Ramos (cell line): Measurements from ENCODE around the gene TMEM108.

Experiments
- in situ Hi-C: fragments of 300-500 bp; cut with MboI; formaldehyde crosslinking; loops from one replicate; pipeline ENCODE4 v1.14.3; 2022; ENCODE audit warnings: low sequenced_read_pairs; ENCODE audit not compliant: unreplicated experiment

Gene TMEM108

GRCh38 chr3:133429063-133429462 lies 390.9 kb downstream of the TMEM108 start:
- in situ Hi-C loops = loop anchor here (25.0 kb wide), 1 partner anchor 383 kb away; the partner anchor contains the start of gene SRPRB

DNA sequence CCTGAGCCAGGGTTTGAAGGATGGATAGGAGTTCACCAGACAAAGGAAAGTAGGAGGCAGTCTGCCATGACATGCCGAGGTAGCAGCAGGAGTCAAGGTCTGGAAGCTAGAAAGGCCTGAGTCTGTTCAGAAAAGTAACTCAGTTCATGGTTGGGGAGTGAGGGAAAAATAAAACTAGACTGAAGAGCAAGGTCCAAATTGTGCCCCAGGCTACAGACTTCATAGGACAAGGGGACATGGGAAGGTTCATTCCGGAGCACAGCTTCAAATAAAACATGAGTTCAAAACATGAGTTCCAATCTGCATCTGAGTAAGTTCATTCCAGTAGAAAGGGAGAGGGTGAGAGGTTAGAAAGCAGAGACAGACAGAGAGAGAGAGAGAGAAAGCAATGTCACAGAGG lies 401.4 kb downstream of the TMEM108 start:
- in situ Hi-C loops = loop anchor here (25.0 kb wide), 1 partner anchor 373 kb away; the partner anchor contains the start of gene SRPRB

GRCh38 chr3:133440652-133441051 lies 402.5 kb downstream of the TMEM108 start:
- in situ Hi-C loops = loop anchor here (25.0 kb wide), 1 partner anchor 372 kb away; the partner anchor contains the start of gene SRPRB

DNA sequence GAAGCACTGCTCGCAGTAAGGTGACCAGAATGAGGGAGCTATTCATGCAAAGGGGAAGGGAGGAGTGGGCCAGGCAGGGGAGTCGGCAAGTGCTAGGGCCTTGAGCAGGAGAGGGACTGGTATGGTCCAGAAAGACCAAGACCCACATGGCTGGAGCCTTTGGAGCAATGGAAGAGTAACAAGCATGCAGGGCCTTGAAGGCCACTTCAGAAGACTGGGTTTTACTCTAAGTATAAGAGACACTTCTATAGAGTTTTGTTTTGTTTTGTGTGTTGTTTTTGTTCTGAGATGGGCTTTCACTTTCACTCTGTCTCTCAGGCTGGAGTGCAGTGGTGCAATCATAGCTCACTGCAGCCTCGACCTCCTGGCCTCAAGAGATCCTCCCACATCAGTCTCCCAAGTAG lies 403.7 kb downstream of the TMEM108 start:
- in situ Hi-C loops = loop anchor here (25.0 kb wide), 1 partner anchor 370 kb away; the partner anchor contains the start of gene SRPRB

DNA sequence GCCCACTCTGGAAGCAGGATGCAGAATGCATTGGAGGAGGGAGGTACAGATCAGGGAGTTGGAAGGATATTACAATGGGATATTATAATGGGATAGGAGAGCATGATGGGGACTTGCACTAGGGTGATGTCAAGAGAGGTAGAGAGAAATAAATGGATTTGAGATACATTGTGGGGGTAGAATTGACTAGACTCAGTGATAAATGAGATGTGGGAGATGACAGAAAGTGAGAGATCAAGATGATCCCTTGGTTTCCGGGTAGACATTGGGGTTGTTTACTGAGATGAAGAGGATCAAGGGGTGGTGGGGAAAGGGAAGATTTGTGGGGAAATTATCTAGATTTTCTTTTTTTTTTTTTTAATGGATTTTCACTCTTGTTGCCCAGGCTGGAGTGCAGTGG lies 404.3 kb downstream of the TMEM108 start:
- in situ Hi-C loops = loop anchor here (25.0 kb wide), 1 partner anchor 370 kb away; the partner anchor contains the start of gene SRPRB

DNA sequence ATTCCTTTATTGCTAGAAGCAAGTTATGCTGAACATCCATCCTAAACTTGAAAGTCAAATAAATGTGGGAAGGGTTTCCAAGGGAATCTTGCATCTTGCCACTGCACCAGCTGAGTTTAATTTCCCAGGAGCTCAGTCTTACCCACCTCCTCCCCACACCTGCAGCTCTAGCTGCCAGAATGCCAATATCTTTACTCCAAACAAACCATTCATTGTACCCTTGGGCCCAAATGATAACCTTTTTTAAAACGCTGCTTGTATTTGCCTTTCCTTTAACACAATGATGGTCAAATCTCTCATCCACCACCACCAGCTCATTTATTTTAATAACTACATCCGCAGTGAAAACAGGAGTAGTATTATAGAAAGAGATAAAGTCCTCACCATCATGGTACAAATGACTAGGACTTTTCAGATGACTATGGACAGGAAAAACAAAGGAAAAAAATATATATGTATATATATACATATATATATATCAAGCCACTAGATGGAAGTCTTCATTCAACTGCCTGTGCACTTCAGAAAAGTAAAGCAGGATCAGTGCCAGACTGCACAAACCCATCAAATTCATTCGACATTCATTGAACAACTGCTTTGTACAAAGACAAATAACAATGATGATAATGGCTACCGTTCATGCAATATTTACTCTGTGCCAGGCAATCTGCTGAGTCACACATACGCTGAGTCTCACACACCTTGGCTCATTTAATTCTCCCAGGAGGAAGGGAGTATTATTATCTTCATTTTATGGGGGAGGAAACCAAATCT lies 405.6 kb downstream of the TMEM108 start:
- in situ Hi-C loops = loop anchor here (25.0 kb wide), 1 partner anchor 368 kb away; the partner anchor contains the start of gene SRPRB

- in situ Hi-C loops = loop anchor here (25.0 kb wide), 1 partner anchor 368 kb away; the partner anchor contains the start of gene SRPRB
Observed at GRCh38 chr3:133444423-133444774, 406.2 kb downstream of the TMEM108 start.

DNA sequence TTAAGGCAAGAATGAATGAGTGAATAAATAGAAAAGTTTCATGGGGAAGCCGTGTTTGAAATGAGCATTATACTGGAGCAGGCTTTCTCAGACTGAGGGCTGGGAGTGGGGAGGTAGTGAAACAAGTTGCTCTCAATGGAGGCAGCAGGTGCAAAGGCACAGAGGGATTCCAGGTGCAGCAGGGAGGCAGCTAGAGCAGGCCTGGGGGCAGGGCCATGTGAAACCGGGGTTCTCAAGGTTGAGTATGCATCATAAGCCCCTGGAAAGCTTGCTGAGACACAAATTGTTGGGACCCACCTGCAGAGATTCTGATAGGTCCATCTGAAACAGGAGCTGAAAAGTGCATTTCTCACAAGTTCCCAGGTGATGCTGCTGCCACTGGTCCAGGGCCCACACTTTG lies 406.9 kb downstream of the TMEM108 start:
- in situ Hi-C loops = loop anchor here (25.0 kb wide), 1 partner anchor 367 kb away; the partner anchor contains the start of gene SRPRB
